Nephron (organoid): ENCODE measurements around the gene AIG1.

Experiments
- H3K27ac Mint-ChIP-seq, 3 experiments: 2 replicates each; pipeline ENCODE4 v1.8.0; 2020; ENCODE audit warnings: mixed read lengths in 3 of 3, mild to moderate bottlenecking in 2 of 3, moderate library complexity in 1 of 3
- H3K27me3 Mint-ChIP-seq: 2 replicates; pipeline ENCODE4 v1.8.0; 2021; ENCODE audit warnings: low read depth, mild to moderate bottlenecking, moderate library complexity, mixed read lengths
- H3K36me3 Mint-ChIP-seq: 2 replicates; pipeline ENCODE4 v1.8.0; 2020; ENCODE audit warnings: low read depth, mixed read lengths
- H3K4me1 Mint-ChIP-seq: 2 replicates; pipeline ENCODE4 v1.8.0; 2020; ENCODE audit warnings: mixed read lengths
- H3K4me3 Mint-ChIP-seq, 3 experiments: 2 replicates each; pipeline ENCODE4 v1.8.0; 2020; ENCODE audit warnings: mild to moderate bottlenecking in 3 of 3, mixed read lengths in 3 of 3, moderate library complexity in 2 of 3
- H3K9me3 Mint-ChIP-seq: 2 replicates; pipeline ENCODE4 v1.8.0; 2020; ENCODE audit warnings: mixed read lengths
- CTCF ChIP-seq, 3 experiments: fragments of 200-600 bp; sonication (generic); IDR thresholded peaks; one replicate each; pipeline ENCODE4 v1.5.0; 2021; ENCODE audit warnings: antibody characterized with exemption in 3 of 3; ENCODE audit not compliant: unreplicated experiment in 3 of 3

Gene AIG1

GRCh38 chr6:143325379-143326140 is 264.9 kb downstream of the AIG1 start:
- Mint-ChIP-seq H3K4me1 (no peaks in the 10 kb centered on the region), H3K27me3 (no peaks in the 10 kb centered on the region), H3K27ac (no peak overlapping the region), H3K36me3 (no peaks in the 10 kb centered on the region), H3K9me3 (no peaks in the 10 kb centered on the region), H3K4me3 (no peak overlapping the region)
- TF ChIP-seq CTCF (IDR thresholded peaks at IDR 0.05; ENCODE audit: unreplicated experiment in 3 of 3) = no peak

GRCh38 chr6:143328876-143329275 is 268.2 kb downstream of the AIG1 start:
- TF ChIP-seq CTCF (IDR thresholded peaks at IDR 0.05; ENCODE audit: unreplicated experiment in 3 of 3) = no peak
- Mint-ChIP-seq H3K36me3 (no peaks in the 10 kb centered on the region), H3K4me3 (no peak overlapping the region), H3K9me3 (no peaks in the 10 kb centered on the region), H3K27me3 (no peaks in the 10 kb centered on the region), H3K27ac (no peak overlapping the region), H3K4me1 (no peaks in the 10 kb centered on the region)

- Mint-ChIP-seq H3K4me3 (no peak overlapping the region), H3K36me3 (no peaks in the 10 kb centered on the region), H3K27ac (no peak overlapping the region), H3K4me1 (no peaks in the 10 kb centered on the region), H3K27me3 (no peaks in the 10 kb centered on the region), H3K9me3 (no peaks in the 10 kb centered on the region)
- no peak for TF ChIP-seq CTCF (IDR thresholded peaks at IDR 0.05; ENCODE audit: unreplicated experiment in 3 of 3)
These were observed 268.6 kb downstream of the AIG1 start for GRCh38 chr6:143329323-143329722.

- no peak overlapping the region for H3K27ac Mint-ChIP-seq
- H3K27me3 Mint-ChIP-seq = no peaks in the 10 kb centered on the region
- no peaks in the 10 kb centered on the region for H3K4me1 Mint-ChIP-seq
- no peaks in the 10 kb centered on the region for H3K36me3 Mint-ChIP-seq
- no peaks in the 10 kb centered on the region for H3K9me3 Mint-ChIP-seq
- TF ChIP-seq CTCF (IDR thresholded peaks at IDR 0.05; ENCODE audit: unreplicated experiment in 3 of 3) = no peak
- H3K4me3 Mint-ChIP-seq = no peak overlapping the region
These were observed 270.7 kb downstream of the AIG1 start for GRCh38 chr6:143331362-143331761.

GRCh38 chr6:143332153-143332845 is 271.6 kb downstream of the AIG1 start:
- no peak overlapping the region for H3K4me3 Mint-ChIP-seq
- peaks cover 3% of the 10 kb centered on the region for H3K36me3 Mint-ChIP-seq
- no peak overlapping the region for H3K27ac Mint-ChIP-seq
- H3K4me1 Mint-ChIP-seq = no peaks in the 10 kb centered on the region
- no peak for TF ChIP-seq CTCF (IDR thresholded peaks at IDR 0.05; ENCODE audit: unreplicated experiment in 3 of 3)
- H3K27me3 Mint-ChIP-seq = no peaks in the 10 kb centered on the region
- H3K9me3 Mint-ChIP-seq = no peaks in the 10 kb centered on the region

- no peaks in the 10 kb centered on the region for H3K9me3 Mint-ChIP-seq
- H3K4me3 Mint-ChIP-seq = no peak overlapping the region
- no peaks in the 10 kb centered on the region for H3K4me1 Mint-ChIP-seq
- peaks cover 9% of the 10 kb centered on the region for H3K36me3 Mint-ChIP-seq
- no peak overlapping the region for H3K27ac Mint-ChIP-seq
- TF ChIP-seq CTCF (IDR thresholded peaks at IDR 0.05; ENCODE audit: unreplicated experiment in 3 of 3) = no peak
- no peaks in the 10 kb centered on the region for H3K27me3 Mint-ChIP-seq
These were observed 272.4 kb downstream of the AIG1 start for GRCh38 chr6:143333081-143333480.
